ENCODE results near the gene SLC6A19. TPM values are rescaled to one million over a fixed set of nuclear protein-coding genes. Genes with fewer than 3 reads are reported as not detected.

The SLC6A19 gene
- total and polyA plus RNA-seq, 9 of the 15 experiments (the other 6 are each of a cell fraction or from before 2014, with no cell fraction given) = 0.03 to 1.6 (median 0.59) TPM

DNA sequence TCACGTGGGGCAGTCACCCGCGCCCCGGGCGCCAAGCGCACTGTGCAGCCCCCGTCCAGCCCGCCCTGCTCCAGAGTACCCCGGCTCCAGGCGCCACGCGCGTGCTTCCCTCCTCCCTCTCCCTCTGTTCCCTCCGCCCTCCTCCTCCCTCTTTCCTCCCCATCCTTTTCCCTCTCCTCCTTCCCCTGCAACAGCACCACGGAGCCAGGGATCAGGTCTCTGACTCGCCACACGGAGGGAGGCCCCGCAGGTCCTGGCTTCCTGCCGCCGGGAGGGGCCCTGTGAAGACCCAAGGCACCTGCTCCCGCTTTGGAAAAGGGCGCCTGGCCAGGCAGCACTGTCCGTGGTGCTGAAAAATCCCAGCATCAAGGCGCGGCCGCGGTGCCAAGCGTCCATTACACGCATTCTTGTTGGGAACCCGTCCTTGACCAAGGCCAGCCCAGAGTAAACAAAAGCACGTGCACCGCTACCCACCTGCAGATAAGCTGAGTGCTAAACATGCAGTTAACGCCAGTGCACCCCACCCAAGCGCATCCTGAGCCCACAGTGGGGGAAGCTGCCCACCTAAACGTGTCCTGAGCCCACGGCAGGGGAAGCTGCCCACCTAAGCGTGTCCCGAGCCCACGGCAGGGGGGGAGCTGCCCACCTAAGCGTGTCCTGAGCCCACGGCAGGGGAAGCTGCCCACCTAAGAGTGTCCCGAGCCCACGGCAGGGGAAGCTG, 45.5 kb downstream of the SLC6A19 start (continued):
- TF ChIP-seq, protein P1, sequence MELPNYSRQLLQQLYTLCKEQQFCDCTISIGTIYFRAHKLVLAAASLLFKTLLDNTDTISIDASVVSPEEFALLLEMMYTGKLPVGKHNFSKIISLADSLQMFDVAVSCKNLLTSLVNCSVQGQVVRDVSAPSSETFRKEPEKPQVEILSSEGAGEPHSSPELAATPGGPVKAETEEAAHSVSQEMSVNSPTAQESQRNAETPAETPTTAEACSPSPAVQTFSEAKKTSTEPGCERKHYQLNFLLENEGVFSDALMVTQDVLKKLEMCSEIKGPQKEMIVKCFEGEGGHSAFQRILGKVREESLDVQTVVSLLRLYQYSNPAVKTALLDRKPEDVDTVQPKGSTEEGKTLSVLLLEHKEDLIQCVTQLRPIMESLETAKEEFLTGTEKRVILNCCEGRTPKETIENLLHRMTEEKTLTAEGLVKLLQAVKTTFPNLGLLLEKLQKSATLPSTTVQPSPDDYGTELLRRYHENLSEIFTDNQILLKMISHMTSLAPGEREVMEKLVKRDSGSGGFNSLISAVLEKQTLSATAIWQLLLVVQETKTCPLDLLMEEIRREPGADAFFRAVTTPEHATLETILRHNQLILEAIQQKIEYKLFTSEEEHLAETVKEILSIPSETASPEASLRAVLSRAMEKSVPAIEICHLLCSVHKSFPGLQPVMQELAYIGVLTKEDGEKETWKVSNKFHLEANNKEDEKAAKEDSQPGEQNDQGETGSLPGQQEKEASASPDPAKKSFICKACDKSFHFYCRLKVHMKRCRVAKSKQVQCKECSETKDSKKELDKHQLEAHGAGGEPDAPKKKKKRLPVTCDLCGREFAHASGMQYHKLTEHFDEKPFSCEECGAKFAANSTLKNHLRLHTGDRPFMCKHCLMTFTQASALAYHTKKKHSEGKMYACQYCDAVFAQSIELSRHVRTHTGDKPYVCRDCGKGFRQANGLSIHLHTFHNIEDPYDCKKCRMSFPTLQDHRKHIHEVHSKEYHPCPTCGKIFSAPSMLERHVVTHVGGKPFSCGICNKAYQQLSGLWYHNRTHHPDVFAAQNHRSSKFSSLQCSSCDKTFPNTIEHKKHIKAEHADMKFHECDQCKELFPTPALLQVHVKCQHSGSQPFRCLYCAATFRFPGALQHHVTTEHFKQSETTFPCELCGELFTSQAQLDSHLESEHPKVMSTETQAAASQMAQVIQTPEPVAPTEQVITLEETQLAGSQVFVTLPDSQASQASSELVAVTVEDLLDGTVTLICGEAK (IDR thresholded peaks at IDR 0.05) = no peak
- TF ChIP-seq, protein P1 (CRISPR knock-in tag; IDR thresholded peaks at IDR 0.05) = 0 out of 2 replicates have a peak, but pooled peaks have one; percentile 15
- TF ChIP-seq HDAC1 (IDR thresholded peaks at IDR 0.05) (peak in 1 of 2 experiments; percentile 57; a peak in 1 of 4 replicates), TGIF2 (CRISPR knock-in tag; IDR thresholded peaks at IDR 0.05) (0 out of 2 replicates have a peak, but pooled peaks have one; percentile 17), NR2C2 (CRISPR knock-in tag; IDR thresholded peaks at IDR 0.05) (no peak), NR2C2 (tag; IDR thresholded peaks at IDR 0.05) (no peak), RB1 (IDR thresholded peaks at IDR 0.05; ENCODE audit: low read depth) (0 out of 2 replicates have a peak, but pooled peaks have one; percentile 42), ZC3H4 (CRISPR knock-in tag; IDR thresholded peaks at IDR 0.05; ENCODE audit: borderline replicate concordance) (no peak), EHMT2 (IDR thresholded peaks at IDR 0.05) (peak; percentile 99), ZNF766 (CRISPR knock-in tag; conservative IDR thresholded peaks at IDR 0.05) (peak; percentile 63; the same call in 1 of the 2 replicates), ZNF445 (CRISPR knock-in tag; IDR thresholded peaks at IDR 0.05; ENCODE audit: low read depth) (no peak), MTA3 (IDR thresholded peaks at IDR 0.05; ENCODE audit: borderline replicate concordance) (0 out of 2 replicates have a peak, but pooled peaks have one; percentile 31)
- TF ChIP-seq, protein P2, sequence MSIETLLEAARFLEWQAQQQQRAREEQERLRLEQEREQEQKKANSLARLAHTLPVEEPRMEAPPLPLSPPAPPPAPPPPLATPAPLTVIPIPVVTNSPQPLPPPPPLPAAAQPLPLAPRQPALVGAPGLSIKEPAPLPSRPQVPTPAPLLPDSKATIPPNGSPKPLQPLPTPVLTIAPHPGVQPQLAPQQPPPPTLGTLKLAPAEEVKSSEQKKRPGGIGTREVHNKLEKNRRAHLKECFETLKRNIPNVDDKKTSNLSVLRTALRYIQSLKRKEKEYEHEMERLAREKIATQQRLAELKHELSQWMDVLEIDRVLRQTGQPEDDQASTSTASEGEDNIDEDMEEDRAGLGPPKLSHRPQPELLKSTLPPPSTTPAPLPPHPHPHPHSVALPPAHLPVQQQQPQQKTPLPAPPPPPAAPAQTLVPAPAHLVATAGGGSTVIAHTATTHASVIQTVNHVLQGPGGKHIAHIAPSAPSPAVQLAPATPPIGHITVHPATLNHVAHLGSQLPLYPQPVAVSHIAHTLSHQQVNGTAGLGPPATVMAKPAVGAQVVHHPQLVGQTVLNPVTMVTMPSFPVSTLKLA (conservative IDR thresholded peaks at IDR 0.05) = peak in 1 of 2 experiments; percentile 59; a peak in 2 of 4 replicates
- TF ChIP-seq, protein P3, sequence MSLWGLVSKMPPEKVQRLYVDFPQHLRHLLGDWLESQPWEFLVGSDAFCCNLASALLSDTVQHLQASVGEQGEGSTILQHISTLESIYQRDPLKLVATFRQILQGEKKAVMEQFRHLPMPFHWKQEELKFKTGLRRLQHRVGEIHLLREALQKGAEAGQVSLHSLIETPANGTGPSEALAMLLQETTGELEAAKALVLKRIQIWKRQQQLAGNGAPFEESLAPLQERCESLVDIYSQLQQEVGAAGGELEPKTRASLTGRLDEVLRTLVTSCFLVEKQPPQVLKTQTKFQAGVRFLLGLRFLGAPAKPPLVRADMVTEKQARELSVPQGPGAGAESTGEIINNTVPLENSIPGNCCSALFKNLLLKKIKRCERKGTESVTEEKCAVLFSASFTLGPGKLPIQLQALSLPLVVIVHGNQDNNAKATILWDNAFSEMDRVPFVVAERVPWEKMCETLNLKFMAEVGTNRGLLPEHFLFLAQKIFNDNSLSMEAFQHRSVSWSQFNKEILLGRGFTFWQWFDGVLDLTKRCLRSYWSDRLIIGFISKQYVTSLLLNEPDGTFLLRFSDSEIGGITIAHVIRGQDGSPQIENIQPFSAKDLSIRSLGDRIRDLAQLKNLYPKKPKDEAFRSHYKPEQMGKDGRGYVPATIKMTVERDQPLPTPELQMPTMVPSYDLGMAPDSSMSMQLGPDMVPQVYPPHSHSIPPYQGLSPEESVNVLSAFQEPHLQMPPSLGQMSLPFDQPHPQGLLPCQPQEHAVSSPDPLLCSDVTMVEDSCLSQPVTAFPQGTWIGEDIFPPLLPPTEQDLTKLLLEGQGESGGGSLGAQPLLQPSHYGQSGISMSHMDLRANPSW (CRISPR knock-in tag; IDR thresholded peaks at IDR 0.05) = no peak

Data from K562 (cell line).